ENCODE results near the gene IDH3B. TPM values are rescaled to one million over a fixed set of nuclear protein-coding genes. Genes with fewer than 3 reads are reported as not detected.

IDH3B gene
- total and polyA plus RNA-seq, 2 of the 13 experiments (the other 11 are each of a cell fraction or from before 2014, with no cell fraction given) = 215 to 254 TPM

DNA sequence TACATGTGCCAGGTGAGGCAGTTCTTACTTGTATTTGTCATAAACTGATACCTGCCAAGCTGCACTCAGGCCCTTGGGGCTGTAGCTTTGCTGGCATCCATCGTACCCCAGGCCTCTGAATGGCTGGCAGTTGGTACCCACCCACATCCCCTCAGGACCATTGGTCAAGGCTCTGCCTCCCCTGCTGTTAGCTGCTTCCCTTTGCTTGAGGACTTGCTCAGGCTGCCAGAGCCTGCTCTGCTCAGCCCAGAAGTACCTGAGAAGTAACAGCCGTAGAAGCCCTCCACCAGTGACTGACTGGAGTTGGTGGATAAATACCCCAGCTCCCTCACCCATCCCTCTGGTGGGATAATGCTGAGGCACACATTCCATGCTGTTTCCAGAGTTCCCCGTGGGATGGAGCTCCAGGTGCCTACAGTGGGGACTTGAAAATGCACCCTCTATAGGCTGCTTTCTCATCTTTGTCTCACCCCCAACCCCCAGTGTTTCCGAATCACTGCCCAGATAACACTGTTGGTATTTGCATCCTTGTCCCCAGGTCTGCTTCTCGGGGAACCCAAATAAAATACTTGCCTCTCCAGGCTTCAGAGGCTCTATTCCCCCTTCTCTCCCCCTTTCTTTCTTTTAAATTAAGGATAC, 35.9 kb upstream of the IDH3B start:
- H3K79me2 ChIP-seq (ENCODE audit: insufficient read depth, low read length) = no peaks in the 10 kb centered on the region
- ATAC-seq (peak; percentile 37), DNase-seq (ENCODE audit: low spot score) (no peak), FAIRE-seq (no peak)
- H3K36me3 ChIP-seq (replicated peaks in 1 of 2; ENCODE audit: control insufficient read depth in 1 of 2, insufficient read depth in 2 of 2, low read length in 2 of 2) = no peaks in the 10 kb centered on the region
- no peak overlapping the region for H3K4me3 ChIP-seq (replicated peaks in 1 of 3; ENCODE audit: insufficient read depth in 1 of 3, low read depth in 2 of 3, low read length in 3 of 3)
- TF ChIP-seq, protein P1, sequence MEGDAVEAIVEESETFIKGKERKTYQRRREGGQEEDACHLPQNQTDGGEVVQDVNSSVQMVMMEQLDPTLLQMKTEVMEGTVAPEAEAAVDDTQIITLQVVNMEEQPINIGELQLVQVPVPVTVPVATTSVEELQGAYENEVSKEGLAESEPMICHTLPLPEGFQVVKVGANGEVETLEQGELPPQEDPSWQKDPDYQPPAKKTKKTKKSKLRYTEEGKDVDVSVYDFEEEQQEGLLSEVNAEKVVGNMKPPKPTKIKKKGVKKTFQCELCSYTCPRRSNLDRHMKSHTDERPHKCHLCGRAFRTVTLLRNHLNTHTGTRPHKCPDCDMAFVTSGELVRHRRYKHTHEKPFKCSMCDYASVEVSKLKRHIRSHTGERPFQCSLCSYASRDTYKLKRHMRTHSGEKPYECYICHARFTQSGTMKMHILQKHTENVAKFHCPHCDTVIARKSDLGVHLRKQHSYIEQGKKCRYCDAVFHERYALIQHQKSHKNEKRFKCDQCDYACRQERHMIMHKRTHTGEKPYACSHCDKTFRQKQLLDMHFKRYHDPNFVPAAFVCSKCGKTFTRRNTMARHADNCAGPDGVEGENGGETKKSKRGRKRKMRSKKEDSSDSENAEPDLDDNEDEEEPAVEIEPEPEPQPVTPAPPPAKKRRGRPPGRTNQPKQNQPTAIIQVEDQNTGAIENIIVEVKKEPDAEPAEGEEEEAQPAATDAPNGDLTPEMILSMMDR (CRISPR knock-in tag; IDR thresholded peaks at IDR 0.05) = 0 out of 2 replicates have a peak, but pooled peaks have one; percentile 17
- TF ChIP-seq, protein P2, sequence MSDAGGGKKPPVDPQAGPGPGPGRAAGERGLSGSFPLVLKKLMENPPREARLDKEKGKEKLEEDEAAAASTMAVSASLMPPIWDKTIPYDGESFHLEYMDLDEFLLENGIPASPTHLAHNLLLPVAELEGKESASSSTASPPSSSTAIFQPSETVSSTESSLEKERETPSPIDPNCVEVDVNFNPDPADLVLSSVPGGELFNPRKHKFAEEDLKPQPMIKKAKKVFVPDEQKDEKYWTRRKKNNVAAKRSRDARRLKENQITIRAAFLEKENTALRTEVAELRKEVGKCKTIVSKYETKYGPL (CRISPR knock-in tag; IDR thresholded peaks at IDR 0.05) = no peak
- TF ChIP-seq, protein P3, sequence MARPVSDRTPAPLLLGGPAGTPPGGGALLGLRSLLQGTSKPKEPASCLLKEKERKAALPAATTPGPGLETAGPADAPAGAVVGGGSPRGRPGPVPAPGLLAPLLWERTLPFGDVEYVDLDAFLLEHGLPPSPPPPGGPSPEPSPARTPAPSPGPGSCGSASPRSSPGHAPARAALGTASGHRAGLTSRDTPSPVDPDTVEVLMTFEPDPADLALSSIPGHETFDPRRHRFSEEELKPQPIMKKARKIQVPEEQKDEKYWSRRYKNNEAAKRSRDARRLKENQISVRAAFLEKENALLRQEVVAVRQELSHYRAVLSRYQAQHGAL (CRISPR knock-in tag; IDR thresholded peaks at IDR 0.05; ENCODE audit: not compliant biosample characterization) = no peak
- in situ Hi-C loops (cut with HindIII; ENCODE audit: extremely low pct_ligation_motif_present, low pct_unique_long_range_greater_than_20kb) (no loop called here), intact Hi-C loops (cut with micrococcal nuclease; ENCODE audit: unreplicated experiment) (no loop called here)
- no peak overlapping the region for H3K27ac ChIP-seq (ENCODE audit: extremely low read length, insufficient read depth, low read length)
- peaks cover 33 to 84% of the 10 kb centered on the region in 2 experiments for H3K27me3 ChIP-seq (ENCODE audit: control insufficient read depth in 1 of 2, insufficient read depth in 2 of 2, low read length in 2 of 2)
- no peak overlapping the region for H3K4me2 ChIP-seq (ENCODE audit: low read depth, low read length)
- no peaks in the 10 kb centered on the region for H3K9me3 ChIP-seq (ENCODE audit: low read length)
- 19% methylated on average over 5 of the region's 5 CpGs for WGBS (ENCODE audit: low lambda C conversion rate)
- peaks cover 4% of the 10 kb centered on the region; the same call in 1 of the 2 replicates for H4K20me1 ChIP-seq (ENCODE audit: insufficient read depth, low read length)
- BruUV-seq (replicated peaks) = no TSS peak
- H2AFZ ChIP-seq (ENCODE audit: low read length) = no peak overlapping the region
- ChIA-PET CTCF (ENCODE audit: low intra/inter-chr PET ratio, low total read pairs) (no interaction called here), POLR2A (no interaction called here)
- H3K4me1 ChIP-seq (ENCODE audit: insufficient read depth, low read length) = peaks cover 18% of the 10 kb centered on the region; the same call in 1 of the 2 replicates
- H3K9ac ChIP-seq (ENCODE audit: insufficient read depth, low read depth, low read length) = no peak overlapping the region

Data from HepG2 (cell line).